EL (cell line): ENCODE measurements around the gene MAP3K20.
"Not testable (repeated sequence)": the region's sequence is repeated elsewhere in the genome, so short reads cannot be mapped to it uniquely, and the experiment has no call there.

ENCODE experiments used
- DNase-seq: peaks from one replicate; pipeline ENCODE4 v3.0.0-alpha.2; 2016

MAP3K20 gene

GRCh38 chr2:173286153-173286809 is 210.6 kb downstream of the MAP3K20 start:
- DNase-seq = no peak

GRCh38 chr2:173287594-173287993 is 211.9 kb downstream of the MAP3K20 start:
- no peak for DNase-seq

- DNase-seq = peak; percentile 85
These were observed 212.9 kb downstream of the MAP3K20 start for GRCh38 chr2:173288561-173288960.

- DNase-seq = no peak
These were observed 214.4 kb downstream of the MAP3K20 start for GRCh38 chr2:173290046-173290445.

- DNase-seq = no peak
These were observed 214.9 kb downstream of the MAP3K20 start for GRCh38 chr2:173290518-173290917.

GRCh38 chr2:173291412-173291811 is 215.8 kb downstream of the MAP3K20 start:
- no peak for DNase-seq

- DNase-seq = no peak
These were observed 220.6 kb downstream of the MAP3K20 start for GRCh38 chr2:173296235-173296634.

GRCh38 chr2:173298536-173299097 is 223.0 kb downstream of the MAP3K20 start:
- DNase-seq = no peak

- no peak for DNase-seq
These were observed 224.1 kb downstream of the MAP3K20 start for GRCh38 chr2:173299764-173300163.

GRCh38 chr2:173300458-173300857 is 224.8 kb downstream of the MAP3K20 start:
- DNase-seq = no peak

- DNase-seq = not testable (repeated sequence)
These were observed 225.9 kb downstream of the MAP3K20 start for GRCh38 chr2:173301549-173301948.

- no peak for DNase-seq
These were observed 229.7 kb downstream of the MAP3K20 start for GRCh38 chr2:173305303-173305702.

GRCh38 chr2:173307293-173307692 is 231.6 kb downstream of the MAP3K20 start:
- DNase-seq = no peak

- DNase-seq = not testable (repeated sequence)
These were observed 233.7 kb downstream of the MAP3K20 start for GRCh38 chr2:173309370-173309769.

- no peak for DNase-seq
These were observed 236.4 kb downstream of the MAP3K20 start for GRCh38 chr2:173311844-173312606.
